Activated CD4-positive, alpha-beta T cell treated with anti-CD3 and anti-CD28 coated beads, Interleukin-2, amount 10 ng/mL, durations not matched to agents 24 days and 14 days (primary cell): Measurements from ENCODE around the gene CLIC3. TPM values are rescaled to one million over a fixed set of nuclear protein-coding genes. Genes with fewer than 3 reads are reported as not detected.

Experiments used
- DNase-seq: peaks from one replicate; pipeline ENCODE4 v3.0.0; 2022
- H3K27ac Mint-ChIP-seq: one replicate; pipeline ENCODE4 v1.8.0; 2022; ENCODE audit warnings: mild to moderate bottlenecking, mixed read lengths
- H3K27me3 Mint-ChIP-seq: one replicate; pipeline ENCODE4 v1.8.0; 2022; ENCODE audit warnings: mixed read lengths
- H3K36me3 Mint-ChIP-seq: one replicate; pipeline ENCODE4 v1.8.0; 2022; ENCODE audit warnings: low read depth, mild to moderate bottlenecking, mixed read lengths
- H3K4me1 Mint-ChIP-seq: one replicate; pipeline ENCODE4 v1.8.0; 2021; ENCODE audit warnings: mixed read lengths
- H3K4me3 Mint-ChIP-seq: one replicate; pipeline ENCODE4 v1.8.0; 2022; ENCODE audit warnings: mild to moderate bottlenecking, moderate library complexity, mixed read lengths
- H3K9me3 Mint-ChIP-seq: one replicate; pipeline ENCODE4 v1.8.0; 2021; ENCODE audit warnings: mixed read lengths
- intact Hi-C: fragments of 100-400 bp; cut with micrococcal nuclease; formaldehyde crosslinking; loops from one replicate; pipeline ENCODE4 v1.15.1; 2023
- total RNA-seq: library from RNA; stranded (reverse); gene quantifications from 2 replicates; pipeline ENCODE4 v1.2.3, GENCODE V29; 2022

CLIC3 gene, protein sequence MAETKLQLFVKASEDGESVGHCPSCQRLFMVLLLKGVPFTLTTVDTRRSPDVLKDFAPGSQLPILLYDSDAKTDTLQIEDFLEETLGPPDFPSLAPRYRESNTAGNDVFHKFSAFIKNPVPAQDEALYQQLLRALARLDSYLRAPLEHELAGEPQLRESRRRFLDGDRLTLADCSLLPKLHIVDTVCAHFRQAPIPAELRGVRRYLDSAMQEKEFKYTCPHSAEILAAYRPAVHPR
- total RNA-seq, result not detected in 2 replicates

DNA sequence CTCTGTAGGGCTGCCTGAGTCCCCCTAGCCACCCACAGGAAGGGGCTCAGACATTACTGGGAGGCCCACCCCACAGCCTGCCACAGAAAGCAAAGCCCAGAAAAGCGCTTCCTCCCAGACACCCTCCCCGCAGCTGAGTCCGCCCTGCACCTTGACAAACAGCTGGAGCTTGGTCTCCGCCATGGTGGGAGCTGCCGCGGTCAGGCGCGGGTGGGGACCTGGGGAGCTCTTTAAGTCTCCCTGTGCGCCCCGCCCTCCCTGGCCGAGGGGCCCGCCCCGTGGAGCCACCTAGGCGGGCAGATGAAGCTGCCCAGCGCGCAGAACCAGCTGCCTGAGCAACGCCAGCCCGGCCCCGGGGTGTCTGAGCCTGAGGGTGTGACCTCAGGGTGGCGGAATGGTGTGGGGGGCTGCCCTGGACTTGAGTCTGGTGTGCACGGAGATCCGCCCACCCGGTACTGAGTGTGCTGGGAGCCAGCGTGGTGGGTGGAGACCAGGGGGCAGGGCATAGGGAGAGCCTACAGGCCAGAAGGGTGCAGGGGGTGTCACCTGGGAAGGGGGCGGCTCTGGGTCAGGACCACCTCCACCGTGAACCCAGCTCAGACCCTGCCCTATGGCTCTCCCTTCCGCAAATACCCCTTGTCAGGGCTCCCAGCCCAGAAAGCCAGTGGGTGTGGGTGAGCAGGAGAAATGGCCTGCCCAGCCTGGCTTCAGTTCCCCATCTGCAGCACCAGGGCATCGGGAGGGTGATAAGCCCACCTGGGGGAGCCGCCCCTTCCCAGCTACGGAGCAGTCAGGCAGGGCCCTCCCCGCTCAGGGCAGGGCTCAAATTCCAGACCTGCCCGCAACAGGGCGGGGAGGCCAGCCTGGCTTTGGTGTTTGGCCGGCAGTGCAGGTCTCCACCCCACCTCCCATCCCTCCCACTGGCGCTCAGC is at the start of gene CLIC3:
TSS of gene CLIC3 (minus strand) at position 208 of the 932 bp plus-strand sequence. CDS start at position 183, 25 bp downstream.
- intact Hi-C loops, result no loop called here
- H3K36me3 Mint-ChIP-seq, result peaks cover 18% of the 10 kb centered on the region
- H3K4me1 Mint-ChIP-seq, result peaks cover 35% of the 10 kb centered on the region
- peak within 1 kb of the TSS; percentile 3 for H3K27ac Mint-ChIP-seq
- peak; percentile 82 for DNase-seq
- H3K9me3 Mint-ChIP-seq, result no peaks in the 10 kb centered on the region
- H3K27me3 Mint-ChIP-seq, result no peaks in the 10 kb centered on the region
- peak within 1 kb of the TSS; percentile 37 for H3K4me3 Mint-ChIP-seq

DNA sequence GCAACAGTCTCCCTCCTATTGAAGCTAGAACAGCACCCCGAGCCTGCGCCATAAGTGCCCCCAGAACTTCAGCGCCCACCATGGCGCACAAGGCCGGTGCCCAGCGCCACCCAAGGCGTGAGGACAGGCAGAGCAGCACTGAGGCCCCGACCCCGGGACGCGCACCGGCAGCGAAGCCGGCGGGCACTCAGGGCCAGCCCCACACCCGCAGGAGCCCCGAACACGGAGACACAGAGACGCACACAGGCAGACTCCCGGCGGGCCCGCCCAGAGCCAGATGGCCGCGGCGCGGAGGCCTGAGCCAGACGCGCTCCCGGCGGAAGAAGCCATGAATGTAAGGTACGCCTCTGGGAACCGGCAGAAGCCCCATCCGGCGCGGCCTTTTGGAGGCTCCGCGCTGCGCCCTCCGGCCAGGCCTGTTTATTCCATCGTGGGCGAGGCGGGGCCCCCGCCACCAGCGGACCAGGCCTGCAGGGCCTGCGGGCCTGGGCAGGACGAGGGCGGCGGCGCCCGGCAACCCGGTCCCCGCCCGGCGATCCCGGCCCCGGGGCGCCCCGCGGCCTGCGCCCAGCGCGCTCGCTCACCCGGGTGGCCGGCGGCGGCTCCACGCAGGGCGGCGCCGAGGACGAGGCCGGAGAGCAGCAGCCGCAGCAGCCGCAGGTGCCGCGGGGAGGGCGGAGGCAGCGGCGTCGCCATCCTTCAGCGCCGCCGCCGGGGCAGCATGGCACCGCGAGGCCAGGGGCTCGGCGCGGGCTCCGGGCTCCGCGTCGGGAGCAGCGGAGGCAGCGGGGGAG is 49.1 kb upstream of the CLIC3 start:
- H3K36me3 Mint-ChIP-seq, result no peaks in the 10 kb centered on the region
- peaks cover 7% of the 10 kb centered on the region for H3K4me1 Mint-ChIP-seq
- peak; percentile 78 for DNase-seq
- intact Hi-C loops, result loop anchor here (1.0 to 10.0 kb wide), 4 partner anchors 22 to 198 kb away; partner anchors contain the start of genes LRRC26, PHPT1 and TMEM210
- H3K27me3 Mint-ChIP-seq, result peaks cover 28% of the 10 kb centered on the region
- H3K27ac Mint-ChIP-seq, result no peak overlapping the region
- H3K9me3 Mint-ChIP-seq, result no peaks in the 10 kb centered on the region
- peak overlapping the region; percentile 78 for H3K4me3 Mint-ChIP-seq

DNA sequence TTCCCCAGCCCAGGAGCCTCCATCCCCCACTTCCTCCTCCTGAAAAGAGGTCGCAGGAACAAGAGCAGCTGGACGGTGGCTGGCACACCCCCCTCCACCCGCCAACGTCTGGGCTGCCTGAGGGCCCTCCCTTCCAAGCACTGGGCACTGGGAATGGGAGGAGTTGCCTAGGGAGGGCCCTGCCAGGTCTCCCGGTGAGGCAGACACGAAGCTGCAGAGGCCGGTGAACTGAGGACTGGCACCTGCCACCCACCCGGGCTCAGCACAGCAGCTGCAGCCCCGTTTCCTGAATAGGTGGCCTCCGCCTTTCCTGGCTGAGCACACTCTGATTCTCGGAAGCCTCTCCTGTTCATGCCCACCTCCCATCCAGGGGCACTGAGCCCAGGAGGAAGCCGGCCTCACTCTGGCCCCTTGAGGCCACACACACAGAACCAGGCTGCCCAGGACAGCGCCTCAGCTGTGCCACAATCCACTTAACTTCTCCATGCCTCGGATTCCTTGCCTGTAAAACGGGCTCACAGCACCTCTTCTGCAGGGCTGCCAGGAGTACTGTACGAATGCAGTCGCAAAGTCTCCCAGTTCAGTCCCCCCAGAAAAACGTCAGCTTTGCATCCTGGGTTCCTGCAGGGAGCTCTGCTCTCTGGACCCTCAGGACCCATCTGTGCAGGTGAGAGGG is 48.3 kb upstream of the CLIC3 start:
- peak; percentile 67 for DNase-seq
- H3K9me3 Mint-ChIP-seq, result no peaks in the 10 kb centered on the region
- H3K4me3 Mint-ChIP-seq, result peak overlapping the region; percentile 78
- no peak overlapping the region for H3K27ac Mint-ChIP-seq
- peaks cover 19% of the 10 kb centered on the region for H3K27me3 Mint-ChIP-seq
- H3K36me3 Mint-ChIP-seq, result no peaks in the 10 kb centered on the region
- intact Hi-C loops, result loop anchor here (5.0 to 10.0 kb wide), 3 partner anchors 83 to 197 kb away; partner anchors contain the start of genes LRRC26, PHPT1 and TMEM210
- peaks cover 7% of the 10 kb centered on the region for H3K4me1 Mint-ChIP-seq

DNA sequence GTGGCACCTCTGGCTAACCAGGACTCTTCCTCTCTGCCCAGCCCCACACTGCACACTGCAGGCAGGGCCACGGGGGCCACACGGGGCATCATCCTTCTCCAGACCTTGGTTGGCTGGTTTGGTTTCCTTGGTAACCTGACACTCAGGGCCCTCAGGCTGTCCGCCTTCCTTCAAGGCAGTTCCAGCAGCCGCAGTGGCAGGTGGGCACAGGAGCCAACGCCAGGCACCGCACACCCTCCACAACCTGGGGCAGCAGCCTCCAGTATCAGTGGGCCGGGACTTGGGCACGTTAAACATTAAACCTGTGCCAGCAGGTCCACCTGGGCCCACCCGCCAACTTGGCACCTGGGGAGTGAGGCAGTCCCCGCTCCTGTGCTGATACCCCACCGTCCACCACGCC is 47.7 kb upstream of the CLIC3 start:
- Mint-ChIP-seq H3K9me3 (no peaks in the 10 kb centered on the region), H3K27ac (no peak overlapping the region), H3K4me1 (peaks cover 6% of the 10 kb centered on the region), H3K36me3 (no peaks in the 10 kb centered on the region), H3K4me3 (no peak overlapping the region), H3K27me3 (peaks cover 16% of the 10 kb centered on the region)
- no peak for DNase-seq
- intact Hi-C loops, result loop anchor here (10.0 kb wide), 1 partner anchor 131 kb away; the partner anchor contains the start of genes LRRC26 and TMEM210

GRCh38 chr9:137042751-137043727 is 46.7 kb upstream of the CLIC3 start:
- Mint-ChIP-seq H3K4me1 (peaks cover 6% of the 10 kb centered on the region), H3K27me3 (peaks cover 14% of the 10 kb centered on the region), H3K27ac (no peak overlapping the region), H3K36me3 (peaks cover 2% of the 10 kb centered on the region), H3K9me3 (no peaks in the 10 kb centered on the region), H3K4me3 (no peak overlapping the region)
- intact Hi-C loops, result loop anchor here (10.0 kb wide), 1 partner anchor 132 kb away; the partner anchor contains the start of genes LRRC26 and TMEM210
- no peak for DNase-seq

DNA sequence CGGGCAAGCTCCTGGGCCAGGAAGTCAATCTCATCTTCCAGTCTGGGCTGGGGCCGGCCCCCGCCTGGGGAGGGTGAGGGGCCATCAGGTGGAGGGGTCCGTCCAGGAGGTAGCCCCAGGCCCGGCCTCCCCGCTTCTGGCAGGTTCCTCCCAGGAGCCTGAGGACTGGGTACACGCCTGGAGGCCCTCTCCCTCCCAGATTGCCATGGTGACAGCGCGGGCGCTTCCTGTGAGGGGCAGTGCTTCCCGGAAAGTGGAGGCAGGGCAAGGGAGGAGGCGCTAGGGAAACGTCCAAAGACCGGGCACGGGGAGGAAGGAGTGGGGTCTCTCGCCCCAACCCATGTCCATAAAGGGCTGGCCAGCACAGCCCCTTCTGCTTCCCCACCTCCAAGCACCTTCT is 44.8 kb upstream of the CLIC3 start:
- no peaks in the 10 kb centered on the region for H3K9me3 Mint-ChIP-seq
- H3K36me3 Mint-ChIP-seq, result peaks cover 2% of the 10 kb centered on the region
- H3K4me1 Mint-ChIP-seq, result peaks cover 6% of the 10 kb centered on the region
- DNase-seq, result no peak
- intact Hi-C loops, result loop anchor here (10.0 kb wide), 1 partner anchor 134 kb away; the partner anchor contains the start of genes LRRC26 and TMEM210
- H3K27me3 Mint-ChIP-seq, result peaks cover 6% of the 10 kb centered on the region
- H3K27ac Mint-ChIP-seq, result no peak overlapping the region
- H3K4me3 Mint-ChIP-seq, result no peak overlapping the region

- intact Hi-C loops, result loop anchor here (10.0 kb wide), 1 partner anchor 134 kb away; the partner anchor contains the start of genes LRRC26 and TMEM210
- peaks cover 2% of the 10 kb centered on the region for H3K36me3 Mint-ChIP-seq
- peaks cover 6% of the 10 kb centered on the region for H3K27me3 Mint-ChIP-seq
- no peak overlapping the region for H3K4me3 Mint-ChIP-seq
- peaks cover 6% of the 10 kb centered on the region for H3K4me1 Mint-ChIP-seq
- H3K9me3 Mint-ChIP-seq, result no peaks in the 10 kb centered on the region
- no peak overlapping the region for H3K27ac Mint-ChIP-seq
- DNase-seq, result no peak
Measured at GRCh38 chr9:137040568-137040967, 44.2 kb upstream of the CLIC3 start.

- intact Hi-C loops, result loop anchor here (10.0 kb wide), 1 partner anchor 135 kb away; the partner anchor contains the start of genes LRRC26 and TMEM210
- no peaks in the 10 kb centered on the region for H3K9me3 Mint-ChIP-seq
- H3K4me1 Mint-ChIP-seq, result peaks cover 7% of the 10 kb centered on the region
- H3K27ac Mint-ChIP-seq, result no peak overlapping the region
- no peak for DNase-seq
- H3K4me3 Mint-ChIP-seq, result no peak overlapping the region
- peaks cover 2% of the 10 kb centered on the region for H3K36me3 Mint-ChIP-seq
- H3K27me3 Mint-ChIP-seq, result peaks cover 2% of the 10 kb centered on the region
Measured at GRCh38 chr9:137039611-137040366, 43.4 kb upstream of the CLIC3 start.

DNA sequence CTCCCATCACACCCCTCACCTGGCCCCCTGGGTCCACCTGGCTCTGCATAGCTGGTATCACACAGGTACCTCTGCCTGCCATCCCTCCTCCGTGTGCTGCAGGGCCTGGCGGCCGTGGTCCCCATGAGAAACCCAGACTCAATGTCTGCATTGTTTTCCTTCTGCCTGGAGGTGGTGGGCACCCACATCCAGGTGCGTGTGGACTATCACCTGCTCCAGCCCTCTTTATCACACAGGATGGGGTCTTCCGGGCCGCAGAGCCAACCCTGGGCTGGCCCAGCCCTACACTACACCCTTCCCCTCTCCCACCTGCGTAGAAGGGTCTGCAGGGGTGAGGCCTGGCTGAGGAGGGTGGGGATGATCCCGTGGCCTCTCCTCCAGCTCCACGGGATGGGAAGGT is 42.5 kb upstream of the CLIC3 start:
- Mint-ChIP-seq H3K4me1 (peaks cover 11% of the 10 kb centered on the region), H3K27ac (no peak overlapping the region), H3K9me3 (no peaks in the 10 kb centered on the region), H3K27me3 (no peaks in the 10 kb centered on the region), H3K36me3 (peaks cover 2% of the 10 kb centered on the region), H3K4me3 (no peak overlapping the region)
- no peak for DNase-seq
- intact Hi-C loops, result no loop called here

DNA sequence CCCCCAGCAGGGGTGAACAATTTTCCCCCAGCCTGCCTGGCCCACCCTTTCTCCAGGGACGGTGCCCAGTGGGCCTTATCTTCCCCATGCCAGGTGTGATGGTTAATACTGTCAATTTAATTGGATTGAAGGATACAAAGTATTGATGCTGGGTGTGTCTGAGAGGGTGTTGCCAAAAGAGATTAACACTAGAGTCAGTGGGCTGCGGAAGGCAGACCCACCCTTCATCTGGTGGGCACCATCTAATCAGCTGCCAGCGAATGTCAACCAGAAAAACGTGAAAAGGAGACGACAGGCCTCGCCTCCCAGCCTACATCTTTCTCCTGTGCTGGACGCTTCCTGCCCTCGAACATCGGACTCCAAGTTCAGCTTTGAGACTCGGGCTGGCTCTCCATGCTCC is 41.1 kb upstream of the CLIC3 start:
- intact Hi-C loops, result no loop called here
- H3K36me3 Mint-ChIP-seq, result peaks cover 2% of the 10 kb centered on the region
- H3K27me3 Mint-ChIP-seq, result peaks cover 2% of the 10 kb centered on the region
- H3K9me3 Mint-ChIP-seq, result no peaks in the 10 kb centered on the region
- H3K4me3 Mint-ChIP-seq, result no peak overlapping the region
- H3K4me1 Mint-ChIP-seq, result peaks cover 17% of the 10 kb centered on the region
- H3K27ac Mint-ChIP-seq, result no peak overlapping the region
- DNase-seq, result no peak

DNA sequence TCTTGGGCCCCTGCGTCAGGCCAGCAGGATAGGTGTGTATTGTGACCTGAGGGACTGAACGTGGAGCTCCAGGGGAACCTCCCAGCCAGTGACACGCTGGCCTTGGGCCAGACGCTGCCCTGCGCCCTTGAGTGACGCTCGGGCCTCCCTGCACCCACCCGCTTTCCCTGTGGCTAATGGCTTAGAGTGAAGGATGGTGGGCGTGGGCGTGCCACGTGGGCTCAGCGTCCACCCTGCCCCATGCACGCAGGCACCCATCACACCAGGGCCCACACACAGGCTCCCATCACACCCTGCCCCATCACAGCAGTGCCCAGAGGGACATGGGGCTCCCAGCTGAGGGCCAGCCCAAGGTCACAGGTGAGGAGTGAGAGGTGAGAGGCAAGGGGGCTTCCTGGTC is 40.7 kb upstream of the CLIC3 start:
- Mint-ChIP-seq H3K36me3 (peaks cover 2% of the 10 kb centered on the region), H3K27me3 (peaks cover 2% of the 10 kb centered on the region), H3K27ac (no peak overlapping the region), H3K4me1 (peaks cover 19% of the 10 kb centered on the region), H3K9me3 (no peaks in the 10 kb centered on the region), H3K4me3 (no peak overlapping the region)
- intact Hi-C loops, result no loop called here
- no peak for DNase-seq
